WI38 (cell line): Measurements from ENCODE around the gene PKMYT1.

Source experiments
- H3K4me3 ChIP-seq: 2 replicates; pipeline ENCODE4 v1.5.1; 2011; ENCODE audit warnings: low read depth, mild to moderate bottlenecking, control low read depth, low read length
- CTCF ChIP-seq: IDR thresholded peaks from 2 replicates; pipeline ENCODE4 v1.5.1; 2012; ENCODE audit warnings: low read depth, mild to moderate bottlenecking, control low read depth, low read length

Gene PKMYT1

GRCh38 chr16:3021449-3022207 is 41.4 kb upstream of the PKMYT1 start:
- TF ChIP-seq CTCF = peak; percentile 22; the same call in 1 of the 2 replicates
- H3K4me3 ChIP-seq = peak overlapping the region; percentile 93

GRCh38 chr16:3020604-3021448 is 40.6 kb upstream of the PKMYT1 start:
- H3K4me3 ChIP-seq = peak overlapping the region; percentile 93
- no peak for TF ChIP-seq CTCF

- TF ChIP-seq CTCF = no peak
- H3K4me3 ChIP-seq = peak within 1 kb of the TSS; percentile 93
Measured at GRCh38 chr16:3020247-3020603, 40.0 kb upstream of the PKMYT1 start, which contains the start of gene TNFRSF12A. TNFRSF12A (plus strand) TSS chr16:3020368; CDS start chr16:3020398, 30 bp downstream.

GRCh38 chr16:3019594-3020246 is 39.5 kb upstream of the PKMYT1 start:
- TF ChIP-seq CTCF = no peak
- peak overlapping the region; percentile 93 for H3K4me3 ChIP-seq

GRCh38 chr16:3017794-3018506 is 37.7 kb upstream of the PKMYT1 start, which contains the start of gene CLDN6:
CLDN6 (minus strand) TSS chr16:3018183; CDS start chr16:3016021, 2,162 bp downstream.
- no peak within 1 kb of the TSS for H3K4me3 ChIP-seq
- no peak for TF ChIP-seq CTCF

- no peak overlapping the region for H3K4me3 ChIP-seq
Measured at GRCh38 chr16:3017344-3017743, 37.1 kb upstream of the PKMYT1 start.

More at GRCh38 chr16:3017344-3017743, 37.1 kb upstream of the PKMYT1 start:
- TF ChIP-seq CTCF = no peak
